ENCODE data around the gene LSM3.

Gene LSM3

DNA sequence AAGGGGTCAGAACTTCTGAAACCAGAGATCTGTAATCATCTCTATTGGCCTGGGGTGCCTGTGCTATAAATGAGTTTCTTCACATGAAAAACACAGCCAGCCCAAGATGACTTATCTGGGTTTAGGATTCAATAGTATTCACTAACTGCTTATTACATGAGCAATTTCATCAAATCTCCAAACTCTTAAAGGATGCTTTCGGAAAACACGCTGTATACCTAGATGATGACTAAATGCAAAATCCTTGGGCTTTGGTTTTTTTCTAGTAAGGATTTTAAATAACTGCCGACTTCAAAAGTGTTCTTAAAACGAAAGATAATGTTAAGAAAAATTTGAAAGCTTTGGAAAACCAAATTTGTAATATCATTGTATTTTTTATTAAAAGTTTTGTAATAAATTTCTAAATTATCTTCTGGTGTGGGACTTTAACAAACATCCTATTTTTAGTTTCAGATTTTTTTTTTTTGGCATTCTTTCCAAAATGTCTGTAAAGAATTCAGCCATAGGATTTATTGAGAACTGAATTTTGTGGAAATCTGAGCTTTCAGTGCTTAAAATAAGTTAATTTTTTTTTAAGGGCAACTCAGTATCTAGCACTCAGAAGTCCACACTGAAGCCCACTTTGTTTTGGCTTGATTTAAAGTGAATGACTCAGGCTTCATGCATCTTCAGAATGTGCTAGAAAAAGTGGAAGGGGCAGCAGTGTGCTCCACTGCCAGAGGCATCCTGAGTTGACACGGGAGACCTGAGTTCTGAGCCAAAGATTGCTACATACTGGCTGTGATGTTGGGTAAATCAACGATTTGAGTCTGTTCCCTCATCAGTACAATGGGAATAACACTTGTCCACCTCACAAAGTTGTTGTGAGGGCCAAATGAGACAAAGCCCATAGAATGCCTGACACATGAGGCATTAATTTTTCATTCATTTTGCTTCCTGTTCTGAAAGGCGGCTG is 35.1 kb upstream of the LSM3 start:
- DNase-seq (ENCODE audit: low spot score) (peak; percentile 75), FAIRE-seq (no peak)

DNA sequence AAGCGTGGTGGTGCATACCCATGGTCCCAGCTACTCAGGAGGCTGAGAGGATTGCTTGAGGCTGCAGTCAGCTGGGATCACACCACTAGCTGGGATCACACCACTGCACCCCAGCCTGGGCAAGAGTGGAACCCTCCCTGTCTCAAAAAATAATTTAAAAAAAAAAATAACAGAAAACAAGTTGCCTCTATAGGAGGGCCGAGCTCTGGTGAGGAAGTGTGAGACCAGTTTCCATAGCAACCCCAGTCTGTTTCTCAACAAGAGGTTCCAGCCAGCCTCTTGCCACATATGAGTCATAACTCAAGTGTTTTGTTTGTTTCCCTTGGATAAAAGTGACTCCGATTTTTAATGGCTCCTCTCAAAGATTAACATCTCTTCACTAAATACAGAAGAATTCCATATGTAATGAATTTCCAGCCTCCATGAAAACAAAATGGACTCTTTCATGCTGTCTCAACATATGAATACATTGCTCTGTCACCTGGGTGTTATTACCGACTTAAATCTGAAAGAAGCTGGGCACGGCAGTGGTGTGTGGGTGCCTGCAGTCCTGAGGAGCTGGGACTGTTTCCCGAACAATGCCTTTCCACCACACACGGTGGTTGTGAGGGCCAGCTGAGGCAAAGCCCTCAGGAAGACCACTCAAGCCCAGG is 34.1 kb upstream of the LSM3 start:
- FAIRE-seq (no peak), DNase-seq (ENCODE audit: low spot score) (peak; percentile 93)

DNA sequence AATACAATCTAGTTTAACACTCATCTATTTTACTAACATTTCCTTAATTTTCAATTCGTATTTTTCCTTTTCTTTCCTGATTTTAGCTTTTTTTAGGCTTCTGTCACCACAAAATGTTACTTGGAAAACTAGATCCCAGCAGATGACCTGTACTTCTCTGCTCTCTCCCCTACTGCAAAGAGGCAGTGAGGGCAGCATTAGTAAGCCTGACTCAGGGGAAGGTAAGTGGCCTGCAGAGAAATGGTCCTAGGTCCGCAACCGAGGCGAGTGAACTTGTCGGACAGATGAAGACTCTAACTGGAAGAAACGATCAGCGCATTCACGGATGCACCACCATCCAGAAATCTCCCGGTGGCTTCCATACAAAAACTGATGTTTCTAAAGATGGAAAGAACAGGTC is 33.4 kb upstream of the LSM3 start:
- no peak for FAIRE-seq

DNA sequence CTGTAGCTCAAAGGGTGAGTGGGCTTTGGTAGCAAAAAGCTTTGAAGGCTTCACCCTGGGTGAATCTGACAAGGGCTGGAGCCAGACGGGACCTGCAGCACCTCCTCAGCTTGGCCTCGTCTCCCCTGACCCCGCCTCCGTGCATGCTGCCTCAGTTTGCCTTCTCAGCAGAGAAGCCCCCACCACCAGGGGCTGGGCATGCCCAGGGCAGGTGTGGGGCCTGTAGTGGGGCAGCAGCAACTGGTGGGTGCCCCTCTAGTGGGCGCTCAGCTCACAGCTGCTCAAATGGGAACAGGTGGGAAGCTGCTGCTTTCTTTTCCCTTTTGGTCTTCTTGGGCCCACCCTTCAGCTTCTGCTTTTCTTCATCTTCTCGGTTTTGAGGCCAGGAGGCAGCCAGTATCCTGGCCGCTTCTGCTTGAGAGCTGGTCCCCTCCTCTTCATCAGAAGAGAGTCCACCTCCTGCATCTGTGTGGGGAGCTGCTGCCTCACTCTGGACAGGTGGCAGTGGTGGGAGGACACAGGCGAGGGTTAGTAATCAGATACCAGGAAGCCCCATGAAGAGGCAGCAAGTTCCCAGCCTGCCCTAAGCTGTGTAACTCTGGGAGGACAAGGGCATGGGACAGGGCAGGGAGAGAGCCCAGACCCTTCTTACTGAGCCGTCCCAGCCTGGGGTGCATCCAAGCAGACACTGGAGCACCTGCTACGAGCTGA is 32.8 kb upstream of the LSM3 start:
- FAIRE-seq (no peak), DNase-seq (ENCODE audit: low spot score) (no peak)

More for the DNA sequence above, 33.4 kb upstream of the LSM3 start:
- DNase-seq (ENCODE audit: low spot score) = no peak

DNA sequence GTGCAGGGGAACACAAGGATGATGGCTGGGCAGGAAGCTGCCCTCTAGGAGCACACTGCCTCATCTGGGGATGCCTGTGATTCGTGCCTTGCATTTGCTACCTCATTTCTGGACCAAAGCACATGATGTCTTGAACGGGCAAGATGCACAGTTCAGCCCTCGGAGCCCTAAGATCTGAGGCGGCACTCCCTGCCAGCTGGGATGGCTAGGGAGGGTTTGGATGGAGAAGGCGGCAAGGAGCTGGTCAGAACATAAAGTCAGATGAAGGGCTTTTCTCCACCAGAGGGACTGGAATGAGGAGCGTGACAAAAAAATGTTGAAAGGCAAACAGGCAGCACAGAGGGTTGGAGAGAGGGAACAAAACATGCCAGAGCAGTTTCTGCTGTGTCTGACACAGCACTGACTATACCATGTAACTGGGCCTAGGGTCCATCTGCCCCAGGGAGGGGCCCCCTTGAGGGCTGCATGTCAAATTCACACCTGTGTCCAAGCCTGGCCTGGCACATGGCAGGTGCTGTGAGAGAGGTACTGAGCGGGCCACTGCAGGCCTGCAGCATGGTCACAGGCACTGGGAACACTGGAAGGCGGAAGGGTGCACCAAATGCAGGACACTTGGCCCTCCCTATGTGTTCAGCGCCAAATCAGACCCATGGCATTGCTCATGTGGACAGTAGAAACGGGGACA is 32.1 kb upstream of the LSM3 start:
- DNase-seq (ENCODE audit: low spot score) = no peak
- FAIRE-seq = no peak

DNA sequence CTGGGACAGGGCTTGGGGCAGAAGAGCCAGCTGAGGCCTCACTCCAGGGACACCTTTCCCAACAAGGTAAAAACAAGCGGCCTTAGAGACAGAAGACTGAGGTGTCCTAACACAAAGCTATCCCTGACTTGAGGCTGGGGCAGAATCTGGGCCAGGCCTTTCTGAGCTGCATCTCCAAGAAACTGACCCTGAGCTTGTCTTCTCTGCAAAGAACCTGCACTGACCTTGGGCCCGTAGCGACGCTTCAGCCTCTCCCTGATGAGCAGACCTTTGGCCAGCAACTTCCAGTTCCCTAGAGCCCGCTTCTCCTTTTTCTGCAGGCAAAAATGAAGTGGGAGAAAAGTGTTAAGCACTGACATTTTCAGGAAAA is 31.6 kb upstream of the LSM3 start:
- no peak for DNase-seq (ENCODE audit: low spot score)
- no peak for FAIRE-seq

DNA sequence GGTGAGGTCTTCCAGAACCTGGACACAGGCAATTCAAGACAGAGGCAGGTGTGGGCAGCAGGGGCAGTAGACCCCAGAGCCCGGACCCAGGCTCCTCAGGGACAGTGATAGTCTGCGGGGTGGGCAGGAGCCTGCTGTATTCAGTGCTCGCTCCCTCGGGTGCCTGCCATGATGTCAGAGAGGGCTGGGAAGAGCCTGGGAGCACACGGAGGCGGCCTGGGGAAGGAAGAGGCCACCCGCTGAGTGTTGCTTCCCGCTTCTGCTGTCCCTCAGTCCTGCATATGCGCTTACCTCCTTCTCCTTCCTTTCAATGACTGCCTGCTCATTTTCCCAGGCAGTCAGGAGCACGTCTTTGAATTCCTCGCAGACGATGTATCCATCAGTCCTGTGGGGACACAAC is 31.0 kb upstream of the LSM3 start:
- no peak for FAIRE-seq
- no peak for DNase-seq (ENCODE audit: low spot score)

DNA sequence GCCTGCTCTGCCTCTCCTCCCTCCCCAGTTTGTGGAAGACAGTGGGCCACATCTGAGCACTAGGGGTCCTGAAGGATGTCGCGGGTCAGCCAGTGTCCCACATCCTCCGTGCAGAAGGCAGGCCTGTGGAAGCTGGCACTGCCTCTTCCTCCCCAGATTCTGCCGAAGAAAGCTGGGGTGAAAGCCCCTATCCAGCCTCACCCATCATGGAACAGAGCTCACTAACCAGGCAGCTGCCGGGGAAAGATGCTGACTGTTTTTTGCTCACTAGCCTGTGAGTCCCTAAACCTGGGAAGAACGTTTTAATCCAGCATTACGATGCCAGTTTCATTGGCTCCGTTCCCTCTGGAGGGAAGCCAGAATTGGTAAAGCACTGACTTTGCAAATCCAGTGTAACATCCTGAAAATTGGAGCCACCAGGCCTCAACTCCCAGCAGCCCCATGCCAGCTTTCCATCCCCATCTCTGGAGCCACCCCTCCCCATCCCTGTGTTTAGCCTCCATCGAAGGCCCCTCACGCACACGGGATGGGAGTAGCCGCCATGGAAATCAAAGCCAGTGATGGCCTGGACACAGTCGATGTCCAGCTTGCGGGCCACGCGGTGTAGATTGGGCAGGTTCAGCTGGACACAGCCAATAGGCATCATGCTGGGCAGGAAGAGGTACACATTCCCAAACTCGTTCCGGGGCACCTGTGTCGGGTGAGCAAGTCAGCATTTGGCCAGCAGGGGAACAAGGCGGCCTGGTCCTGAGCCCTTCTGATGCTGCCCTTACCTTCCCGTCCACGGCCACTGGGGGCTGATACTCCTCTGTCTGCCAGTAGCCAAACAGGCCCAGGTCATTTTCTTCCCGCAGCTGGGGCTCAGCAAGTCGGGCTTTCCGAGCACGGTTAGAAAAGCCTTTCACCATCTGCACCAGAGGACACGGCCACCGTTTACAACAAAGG is 30.3 kb upstream of the LSM3 start:
- FAIRE-seq (no peak), DNase-seq (ENCODE audit: low spot score) (peak; percentile 23)

DNA sequence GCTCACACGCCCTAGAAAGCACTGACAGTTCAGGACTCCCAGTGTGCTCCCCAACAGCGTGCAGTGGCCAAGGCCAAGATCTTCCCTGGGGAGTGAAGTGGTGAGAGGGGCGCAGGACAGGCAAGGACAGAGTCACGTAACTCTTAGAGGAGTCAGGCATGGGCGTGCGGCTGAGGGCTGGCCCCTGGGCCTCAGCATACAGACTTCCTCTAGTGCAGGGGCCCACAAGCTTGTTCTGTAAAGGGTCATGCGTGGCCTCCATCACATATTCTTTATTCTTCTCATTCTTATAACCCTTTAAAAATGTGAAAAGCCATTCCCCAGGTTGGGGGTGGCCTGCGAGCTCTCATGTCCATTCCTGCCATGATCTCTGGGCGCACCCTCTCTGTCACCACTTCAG is 28.5 kb upstream of the LSM3 start:
- DNase-seq (ENCODE audit: low spot score) = no peak
- FAIRE-seq = no peak

DNA sequence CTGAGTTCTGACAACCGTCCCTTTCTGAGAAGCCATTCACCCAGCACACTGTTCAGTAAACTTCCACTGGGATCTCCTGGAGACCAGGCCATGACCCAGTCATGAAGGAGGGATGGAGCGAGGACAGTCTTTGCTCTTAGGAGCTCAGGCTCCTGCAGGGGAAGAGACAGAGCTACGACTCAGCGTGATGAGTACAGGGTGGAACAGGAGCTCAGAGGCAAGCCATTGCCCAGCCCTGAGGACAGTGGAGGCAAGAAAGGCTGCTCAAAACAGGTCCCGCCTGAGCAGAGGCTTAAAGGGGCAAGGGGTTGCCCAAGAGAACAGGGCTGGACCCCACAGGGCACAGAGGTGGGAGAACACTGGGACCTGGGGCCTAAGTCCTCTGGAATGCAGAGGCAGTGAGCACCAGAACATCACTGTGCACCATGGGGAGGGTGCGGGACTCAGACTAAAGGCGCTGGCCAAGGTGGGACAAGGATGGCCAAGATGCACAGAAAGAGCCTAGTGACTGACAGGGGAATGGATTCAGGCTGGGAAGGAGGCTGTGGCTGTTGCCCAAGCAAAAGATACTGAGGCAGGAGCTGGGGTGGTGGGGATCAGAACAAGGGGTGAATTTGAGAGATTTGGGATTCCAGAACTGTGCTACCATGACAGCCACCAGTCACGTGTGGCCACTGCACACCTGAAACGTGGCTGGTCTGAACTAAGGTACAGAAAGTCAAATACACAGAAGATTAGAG is 28.0 kb upstream of the LSM3 start:
- DNase-seq (ENCODE audit: low spot score) (no peak), FAIRE-seq (no peak)

DNA sequence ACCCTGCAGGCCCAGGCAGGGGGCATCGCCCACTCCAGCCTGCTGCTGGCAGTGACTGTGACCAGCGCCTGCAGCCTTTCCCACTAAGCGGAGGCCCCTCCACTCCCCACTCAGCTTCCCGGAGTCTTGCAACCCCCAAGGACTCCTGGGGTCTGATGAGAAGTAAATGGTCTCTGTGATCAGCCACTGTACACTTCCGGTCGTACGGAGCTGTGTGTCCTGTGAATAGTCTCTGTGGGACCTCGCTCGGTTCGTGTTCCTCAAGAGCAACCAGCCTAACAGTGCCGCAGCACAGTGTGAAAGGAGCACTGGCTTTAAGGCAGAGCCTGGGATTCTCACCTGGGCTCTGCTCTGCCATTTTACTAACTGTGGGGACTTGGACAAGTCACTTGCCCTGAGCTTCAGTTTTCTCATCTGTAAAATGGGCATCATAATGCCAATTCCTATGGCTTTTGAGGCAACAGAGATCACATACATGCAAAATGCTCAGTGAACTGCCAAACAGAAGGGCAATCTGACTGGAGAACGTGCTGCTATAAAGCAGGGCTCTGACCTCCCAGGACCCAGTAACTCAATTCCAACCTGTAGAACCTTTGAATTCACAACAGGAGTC is 27.0 kb upstream of the LSM3 start:
- DNase-seq (ENCODE audit: low spot score) (no peak), FAIRE-seq (no peak)

DNA sequence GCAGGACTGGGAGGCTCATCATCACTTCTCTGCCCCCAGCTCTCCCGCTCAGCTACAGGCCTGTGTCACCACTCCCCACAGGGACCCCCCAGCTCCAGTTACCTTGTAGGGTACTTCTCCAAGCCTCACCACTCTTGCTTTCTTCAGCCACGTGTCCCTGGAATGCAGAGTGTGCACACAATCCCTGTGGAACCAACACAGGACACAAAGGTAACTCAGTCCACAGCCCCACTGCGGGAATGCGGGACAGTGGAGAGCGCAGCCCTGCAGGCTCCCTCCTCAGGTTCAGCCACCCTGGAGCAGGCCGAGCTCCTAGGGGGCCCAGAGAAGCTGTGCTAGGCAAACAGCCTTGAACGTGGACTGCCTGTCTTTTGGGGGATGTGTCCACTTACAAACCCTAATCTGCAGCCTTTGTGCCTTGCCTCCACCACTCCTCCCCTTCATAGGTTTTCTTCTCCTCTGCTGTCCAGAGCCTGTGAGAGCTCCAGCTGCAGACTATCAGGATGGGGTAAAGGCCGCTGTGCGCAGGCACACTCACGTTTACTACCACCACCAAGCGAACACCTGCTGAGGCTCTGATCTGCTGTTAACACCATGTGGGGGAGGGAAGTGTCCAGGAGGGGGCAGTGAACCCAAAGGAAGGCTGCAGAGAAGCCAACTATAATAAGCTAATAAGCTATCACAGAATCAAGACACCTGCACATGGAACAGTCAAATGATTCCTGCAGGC is 26.2 kb upstream of the LSM3 start:
- FAIRE-seq (no peak), DNase-seq (ENCODE audit: low spot score) (no peak)

DNA sequence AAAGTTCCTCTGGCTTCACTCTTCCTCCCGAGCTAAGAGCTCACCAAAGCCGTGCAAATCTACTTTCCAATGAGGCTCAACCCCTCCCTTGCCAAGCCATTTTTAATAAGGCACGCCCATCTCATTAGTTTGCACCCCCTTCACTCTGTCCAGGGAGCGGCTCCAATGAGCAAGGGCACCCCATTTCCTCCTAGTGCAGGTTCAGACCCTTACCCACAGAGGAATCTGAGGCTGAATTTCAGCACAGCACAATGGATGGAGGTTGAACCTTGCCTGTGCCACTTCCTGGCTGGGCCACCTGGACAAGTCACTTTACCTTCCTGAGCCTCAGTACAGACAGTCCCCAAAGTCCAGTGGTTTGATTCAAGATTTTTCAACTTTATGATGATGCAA is 25.7 kb upstream of the LSM3 start:
- DNase-seq (ENCODE audit: low spot score) (no peak), FAIRE-seq (no peak)

DNA sequence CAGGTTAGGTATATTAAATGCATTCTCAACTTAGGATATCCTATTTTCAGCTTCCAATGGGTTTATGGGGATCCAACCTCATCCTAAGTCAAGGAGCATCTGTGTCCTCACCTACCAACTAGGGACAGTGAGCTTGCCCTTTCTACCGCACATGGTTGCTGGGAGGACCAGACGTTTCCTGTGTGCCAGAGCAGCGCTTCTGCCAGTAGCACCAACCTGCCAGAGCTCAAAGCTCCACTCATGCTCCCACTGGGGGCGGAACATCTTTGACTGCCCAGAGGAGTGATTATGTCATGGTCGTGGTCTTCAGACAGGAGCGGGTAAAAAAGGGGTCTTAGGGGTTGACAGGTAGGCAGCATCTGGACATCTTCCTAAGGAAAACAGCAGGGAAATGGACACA is 25.0 kb upstream of the LSM3 start:
- no peak for FAIRE-seq
- DNase-seq (ENCODE audit: low spot score) = no peak

DNA sequence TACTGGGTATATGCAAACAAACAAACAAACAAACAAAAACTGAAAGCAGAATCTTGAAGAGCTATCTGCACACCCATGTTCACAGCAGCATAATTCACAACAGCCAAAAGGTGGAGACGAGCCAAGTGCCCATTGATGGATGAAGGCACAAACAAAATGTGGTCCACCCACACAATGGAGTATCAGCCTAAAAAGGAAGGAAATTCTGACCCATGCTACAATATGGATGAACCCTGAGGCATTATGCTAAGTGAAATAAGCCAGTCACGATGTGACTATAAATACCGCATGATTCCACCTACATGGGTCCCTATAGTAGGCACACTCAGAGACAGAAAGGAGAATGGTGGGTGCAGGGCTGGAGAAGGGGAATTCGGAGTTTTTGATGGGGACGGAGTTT is 24.3 kb upstream of the LSM3 start:
- DNase-seq (ENCODE audit: low spot score) (no peak), FAIRE-seq (no peak)

DNA sequence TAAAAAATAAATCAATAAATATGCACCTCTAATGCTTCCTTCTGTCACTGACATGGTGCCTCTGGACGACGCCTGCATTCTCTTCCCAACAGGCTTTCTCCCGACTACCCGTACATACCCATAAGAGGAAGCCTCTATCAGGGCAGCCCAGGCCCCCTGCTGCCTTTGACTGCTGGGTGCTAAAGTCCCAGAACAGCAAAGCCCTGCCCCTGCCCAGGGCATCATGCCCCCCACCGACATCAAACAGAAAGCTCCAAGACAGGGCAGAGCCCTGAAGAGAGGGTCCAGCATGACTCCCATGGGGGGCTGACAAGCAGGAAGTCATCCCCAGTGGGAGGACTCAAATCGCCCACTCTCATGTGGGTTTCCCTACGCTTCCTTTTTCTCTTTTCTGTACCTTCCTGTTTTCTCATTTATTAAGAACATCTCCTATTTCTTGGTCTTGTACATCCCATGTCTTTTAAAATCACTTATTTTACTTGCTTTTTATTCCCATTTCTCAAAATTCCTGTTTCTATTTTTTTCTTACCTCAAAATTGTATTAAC is 23.6 kb upstream of the LSM3 start:
- DNase-seq (ENCODE audit: low spot score) (no peak), FAIRE-seq (no peak)

DNA sequence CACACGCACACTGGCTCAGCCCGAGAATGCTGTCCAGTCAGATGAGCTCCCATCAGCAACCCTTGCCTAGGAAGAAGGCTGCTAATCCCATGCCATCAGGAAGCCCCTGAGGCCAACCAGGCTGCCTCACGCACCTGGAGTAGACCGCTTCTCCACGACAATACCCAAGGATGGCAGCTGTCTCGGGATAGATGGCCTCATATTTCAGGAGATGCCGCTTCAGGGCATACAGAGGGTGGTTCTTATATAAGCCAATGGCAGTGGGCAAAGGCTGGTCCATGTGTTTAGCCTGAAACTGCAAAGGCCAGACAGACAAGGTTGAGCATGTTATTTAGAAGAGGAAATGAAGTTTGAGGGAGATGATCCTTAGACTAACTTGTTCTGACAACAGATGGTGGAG is 22.4 kb upstream of the LSM3 start:
- FAIRE-seq = no peak
- no peak for DNase-seq (ENCODE audit: low spot score)

DNA sequence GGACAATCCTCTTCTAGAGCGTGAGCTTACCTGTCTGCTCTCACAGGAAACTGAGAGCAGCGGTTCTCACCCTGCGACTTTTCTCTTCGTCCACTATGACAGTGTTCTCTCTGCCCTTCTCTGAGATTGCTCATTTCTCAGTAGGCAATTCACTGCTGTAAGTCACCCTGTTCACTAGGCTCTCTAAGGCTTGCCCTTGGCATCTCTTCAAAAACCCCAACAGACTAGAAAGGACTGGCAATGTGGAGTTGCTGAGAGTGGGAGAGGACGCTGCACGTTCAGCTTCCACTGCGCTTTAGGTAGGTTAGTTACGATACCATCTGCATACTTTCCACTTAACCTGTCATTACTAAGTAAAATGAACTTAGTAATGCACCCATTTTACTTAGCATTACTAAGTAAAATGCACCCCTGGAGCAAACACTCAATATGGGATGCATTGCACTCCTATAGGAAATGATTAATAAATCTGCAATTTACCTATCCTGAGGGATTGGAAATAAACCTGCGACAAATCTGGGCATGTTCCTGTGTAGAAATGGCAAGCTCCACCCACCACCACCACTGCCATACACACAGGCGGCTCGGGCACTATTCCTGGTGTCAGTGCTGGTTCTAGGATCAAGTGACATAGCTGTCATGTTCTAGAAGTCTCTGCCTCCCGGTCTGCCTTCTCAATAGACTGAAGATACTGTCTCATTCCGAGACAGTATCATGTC is 21.6 kb upstream of the LSM3 start:
- no peak for FAIRE-seq
- DNase-seq (ENCODE audit: low spot score) = no peak
